ENCODE data around the gene OR5P2.

The OR5P2 gene

DNA sequence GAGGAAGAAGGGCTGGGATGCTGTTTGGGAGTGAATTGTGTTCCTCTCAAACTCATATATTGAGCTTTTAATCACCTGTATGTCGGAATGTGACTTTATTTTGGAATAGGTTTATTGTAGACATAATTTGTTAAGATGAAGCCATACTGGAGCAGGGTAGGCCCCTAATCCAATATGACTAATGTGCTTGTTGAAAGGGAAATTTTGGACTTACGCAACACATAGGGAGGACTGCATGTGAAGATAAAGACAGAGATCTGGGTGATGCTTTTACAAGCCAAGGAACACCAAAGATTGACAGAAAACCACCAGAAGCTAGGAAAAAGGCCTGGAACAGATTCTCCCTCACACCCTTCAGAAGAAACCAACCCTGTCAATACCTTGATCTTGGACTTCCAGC is 47.3 kb downstream of the OR5P2 start:
- TF ChIP-seq, protein P1, sequence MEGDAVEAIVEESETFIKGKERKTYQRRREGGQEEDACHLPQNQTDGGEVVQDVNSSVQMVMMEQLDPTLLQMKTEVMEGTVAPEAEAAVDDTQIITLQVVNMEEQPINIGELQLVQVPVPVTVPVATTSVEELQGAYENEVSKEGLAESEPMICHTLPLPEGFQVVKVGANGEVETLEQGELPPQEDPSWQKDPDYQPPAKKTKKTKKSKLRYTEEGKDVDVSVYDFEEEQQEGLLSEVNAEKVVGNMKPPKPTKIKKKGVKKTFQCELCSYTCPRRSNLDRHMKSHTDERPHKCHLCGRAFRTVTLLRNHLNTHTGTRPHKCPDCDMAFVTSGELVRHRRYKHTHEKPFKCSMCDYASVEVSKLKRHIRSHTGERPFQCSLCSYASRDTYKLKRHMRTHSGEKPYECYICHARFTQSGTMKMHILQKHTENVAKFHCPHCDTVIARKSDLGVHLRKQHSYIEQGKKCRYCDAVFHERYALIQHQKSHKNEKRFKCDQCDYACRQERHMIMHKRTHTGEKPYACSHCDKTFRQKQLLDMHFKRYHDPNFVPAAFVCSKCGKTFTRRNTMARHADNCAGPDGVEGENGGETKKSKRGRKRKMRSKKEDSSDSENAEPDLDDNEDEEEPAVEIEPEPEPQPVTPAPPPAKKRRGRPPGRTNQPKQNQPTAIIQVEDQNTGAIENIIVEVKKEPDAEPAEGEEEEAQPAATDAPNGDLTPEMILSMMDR (conservative IDR thresholded peaks at IDR 0.05; ENCODE audit: low read length) = no peak
- DNase-seq (ENCODE audit: low read depth) = no peak
- H3K4me3 ChIP-seq (ENCODE audit: low read length) = no peak overlapping the region

Measured in AG10803 (cell line).